Measurements from ENCODE around the gene DAP.
"Not testable (repeated sequence)": the region's sequence is repeated elsewhere in the genome, so short reads cannot be mapped to it uniquely, and the experiment has no call there.

DAP gene

DNA sequence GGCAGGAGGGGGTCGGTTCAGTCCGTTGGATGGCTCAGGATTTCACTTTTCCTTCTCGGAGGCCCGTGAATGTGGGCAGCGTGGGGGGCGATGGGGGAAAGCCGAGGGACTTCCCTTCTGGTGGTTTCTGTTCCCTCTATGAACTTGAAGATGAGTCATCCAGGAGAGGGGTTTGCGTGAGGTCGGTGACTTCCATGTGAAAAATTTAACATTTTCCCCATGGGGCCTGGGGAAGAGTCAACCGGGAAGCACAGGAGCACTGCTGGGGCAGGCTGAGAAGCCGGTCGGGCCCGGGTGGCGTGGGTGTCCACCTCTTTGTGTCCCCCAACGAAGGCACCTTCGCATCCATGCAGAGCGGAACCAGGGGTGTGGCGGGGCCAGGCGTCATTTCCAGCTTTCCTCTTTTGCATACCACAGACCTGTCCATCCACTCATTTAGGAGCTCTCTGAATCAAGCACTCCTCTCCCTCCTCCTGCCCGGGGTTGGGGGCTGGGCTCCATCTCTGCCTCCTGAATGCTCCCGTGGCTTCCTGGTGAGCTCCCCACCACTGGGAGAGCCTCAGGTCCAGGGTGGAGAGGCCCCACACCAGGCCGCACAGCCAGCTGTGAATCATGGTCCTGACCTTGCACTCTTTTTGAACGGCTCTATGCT lies 128.8 kb downstream of the DAP start:
- Histone ChIP-seq H3K4me2 (peak overlapping the region; percentile 74 to 94 (median 90)), H3K9ac (peak overlapping the region; percentile 31 to 75 (median 59); a peak in 20 of 22 replicates), H3K27ac (peak overlapping the region; percentile 5 to 88 (median 73); a peak in 21 of 22 replicates)

DNA sequence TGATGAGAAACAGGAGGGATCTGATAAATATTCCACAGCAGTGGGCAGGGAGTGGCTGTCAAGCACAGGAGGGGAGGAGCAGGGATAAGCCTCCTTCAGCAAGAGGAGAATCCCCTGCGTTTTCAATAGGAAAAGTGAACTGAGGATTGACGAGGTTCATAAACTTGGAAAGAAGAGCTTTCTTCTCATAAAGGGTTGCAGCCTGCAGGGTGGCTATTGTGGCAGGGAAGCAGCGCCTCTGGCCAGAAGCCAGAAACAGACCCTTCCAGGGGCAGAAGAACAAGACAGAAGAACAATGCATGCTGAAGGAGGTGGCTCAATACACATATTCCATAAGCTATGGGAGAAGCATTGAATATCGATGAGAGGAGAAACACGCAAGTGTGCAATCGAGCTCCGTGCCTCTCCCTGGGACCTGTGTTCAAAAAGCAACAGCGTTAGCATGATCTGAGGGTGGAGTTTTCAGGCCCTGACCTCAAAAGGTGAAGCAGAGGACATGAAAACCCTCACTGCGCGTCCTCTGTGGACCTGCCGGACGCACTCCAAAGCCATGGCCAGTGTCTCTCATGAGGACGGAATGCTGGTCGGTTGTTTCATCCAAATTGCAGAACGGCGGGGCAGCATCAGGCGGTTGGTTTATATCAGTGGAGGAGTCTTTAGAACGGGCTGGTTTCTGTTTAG lies 129.6 kb downstream of the DAP start:
- peak overlapping the region; percentile 6 to 62 (median 41); a peak in 17 of 20 replicates for H3K4me3 ChIP-seq
- H4K20me1 ChIP-seq, result peaks cover 0 to 69% (median 9%) of the 10 kb centered on the region in 11 experiments; a peak in 9 of 22 replicates
- H3K4me1 ChIP-seq, result peaks cover 71 to 97% (median 96%) of the 10 kb centered on the region in 10 experiments
- H3K27ac ChIP-seq, result peak overlapping the region; percentile 12 to 88 (median 73); a peak in 21 of 22 replicates
- H3K27me3 ChIP-seq, result no peaks in the 10 kb centered on the region
- no peaks in the 10 kb centered on the region for H3K9me3 ChIP-seq (replicated peaks in 1 of 11)
- peak overlapping the region; percentile 74 to 94 (median 90) for H3K4me2 ChIP-seq
- TF ChIP-seq Cebpa-rat (IDR thresholded peaks at IDR 0.05), result no peak
- peaks cover 0 to 16% (median 0%) of the 10 kb centered on the region in 11 experiments; a peak in 4 of 22 replicates for H3K36me3 ChIP-seq
- H3K9ac ChIP-seq, result peak overlapping the region; percentile 31 to 75 (median 59); a peak in 20 of 22 replicates

More for the DNA sequence above, 128.8 kb downstream of the DAP start:
- H3K4me1 ChIP-seq, result peaks cover 63 to 96% (median 94%) of the 10 kb centered on the region in 10 experiments
- H3K9me3 ChIP-seq (replicated peaks in 1 of 11), result 0 out of 22 replicates have a peak, but pooled peaks cover 0 to 4% (median 0%) of the 10 kb centered on the region in 11 experiments
- H3K27me3 ChIP-seq, result no peaks in the 10 kb centered on the region
- H4K20me1 ChIP-seq, result peaks cover 0 to 70% (median 9%) of the 10 kb centered on the region in 11 experiments; a peak in 10 of 22 replicates
- no peak for TF ChIP-seq Cebpa-rat (IDR thresholded peaks at IDR 0.05)
- peak overlapping the region; percentile 6 to 62 (median 41); a peak in 18 of 20 replicates for H3K4me3 ChIP-seq
- H3K36me3 ChIP-seq, result peaks cover 0 to 24% (median 0%) of the 10 kb centered on the region in 11 experiments; a peak in 9 of 22 replicates

DNA sequence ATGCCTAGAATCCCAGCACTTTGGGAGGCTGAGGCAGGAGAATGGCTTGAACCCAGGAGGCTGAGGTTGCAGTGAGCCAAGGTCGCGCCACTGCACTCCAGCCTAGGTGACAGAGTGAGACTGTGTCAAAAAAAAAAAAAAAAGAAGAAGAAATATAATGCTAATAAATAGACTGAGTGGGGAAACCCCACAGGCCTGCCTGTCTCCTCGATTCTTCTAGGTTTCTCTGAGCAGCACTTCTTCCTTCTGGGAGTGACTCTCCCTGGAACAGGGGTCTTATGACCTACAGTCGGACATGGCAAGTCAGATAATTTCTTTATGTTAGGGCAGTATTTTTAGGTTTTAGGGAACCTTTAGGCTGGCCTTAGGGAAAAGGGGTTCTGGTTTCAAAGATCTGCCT lies 130.3 kb downstream of the DAP start:
- not testable (repeated sequence) for H3K27me3 ChIP-seq; H3K36me3 ChIP-seq; H3K9me3 ChIP-seq (replicated peaks in 1 of 11); H3K4me3 ChIP-seq
- H4K20me1 ChIP-seq, result peaks cover 0 to 69% (median 8%) of the 10 kb centered on the region in 11 experiments; a peak in 9 of 22 replicates
- peak overlapping the region in 10 of 11 experiments; percentile 23 to 75 (median 56); a peak in 9 of 22 replicates for H3K9ac ChIP-seq
- peak overlapping the region in 8 of 11 experiments; percentile 5 to 88 (median 72); a peak in 9 of 22 replicates for H3K27ac ChIP-seq
- peak overlapping the region; percentile 74 to 94 (median 90) for H3K4me2 ChIP-seq
- peaks cover 72 to 97% (median 96%) of the 10 kb centered on the region in 10 experiments for H3K4me1 ChIP-seq

DNA sequence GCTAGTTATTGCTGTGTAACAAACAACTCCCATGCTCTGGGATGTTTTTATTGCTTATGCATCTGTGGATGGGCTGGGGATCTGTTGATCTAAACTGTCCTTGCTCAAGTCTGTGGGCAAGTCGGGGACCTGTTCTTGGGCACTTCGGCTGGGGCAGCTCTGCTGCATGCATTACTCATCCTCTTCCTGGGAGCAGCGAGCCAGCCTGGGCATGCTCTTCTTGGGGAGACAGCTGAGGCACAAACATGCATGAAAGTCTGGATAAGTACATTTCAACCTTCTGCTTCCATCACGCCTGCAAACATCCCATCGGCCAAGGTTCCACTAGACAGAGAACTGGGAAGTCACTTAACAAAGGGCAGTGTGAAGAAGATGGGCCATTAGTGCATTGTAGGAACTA lies 130.9 kb downstream of the DAP start:
- Histone ChIP-seq H3K9ac (no peak overlapping the region), H3K36me3 (peaks cover 0 to 15% (median 3%) of the 10 kb centered on the region in 11 experiments; a peak in 6 of 22 replicates), H3K27me3 (no peaks in the 10 kb centered on the region), H4K20me1 (peaks cover 0 to 66% (median 8%) of the 10 kb centered on the region in 11 experiments; a peak in 9 of 22 replicates), H3K27ac (0 out of 22 replicates have a peak overlapping the region, but pooled peaks of 2 of the 11 experiments have one; percentile 8 to 10), H3K4me3 (no peak overlapping the region), H3K4me2 (peak overlapping the region in 10 of 11 experiments; percentile 74 to 94 (median 90); a peak in 19 of 22 replicates), H3K9me3 (replicated peaks in 1 of 11) (no peaks in the 10 kb centered on the region), H3K4me1 (peaks cover 66 to 97% (median 96%) of the 10 kb centered on the region in 10 experiments)
- no peak for TF ChIP-seq Cebpa-rat (IDR thresholded peaks at IDR 0.05)

GRCh38 chr5:10629682-10630081 lies 131.4 kb downstream of the DAP start:
- no peak for TF ChIP-seq Cebpa-rat (IDR thresholded peaks at IDR 0.05)
- Histone ChIP-seq H3K9ac (no peak overlapping the region), H3K4me1 (peaks cover 62 to 97% (median 93%) of the 10 kb centered on the region in 10 experiments), H3K27ac (peak overlapping the region in 2 of 11 experiments; percentile 10 to 11; a peak in 1 of 22 replicates), H3K4me3 (no peak overlapping the region), H3K27me3 (no peaks in the 10 kb centered on the region), H4K20me1 (peaks cover 0 to 65% (median 8%) of the 10 kb centered on the region in 11 experiments; a peak in 9 of 22 replicates), H3K4me2 (peak overlapping the region in 7 of 11 experiments; percentile 77 to 94 (median 90); a peak in 10 of 22 replicates), H3K9me3 (replicated peaks in 1 of 11) (no peaks in the 10 kb centered on the region), H3K36me3 (peaks cover 0 to 19% (median 7%) of the 10 kb centered on the region in 11 experiments; a peak in 9 of 22 replicates)

Data from BLaER1 treated with 17β-estradiol and CSF1 and Interleukin-3, amounts not matched to agents 10 nM and 100 nM (cell line).